GM12878 (cell line): Measurements from ENCODE around the gene CCDC136.

ENCODE experiments used
- CTCF ChIP-seq, 3 experiments: IDR thresholded peaks in 2 of 3; conservative IDR thresholded peaks in 1 of 3; 2 replicates each; pipeline ENCODE4 v1.5.1; 2011; ENCODE audit warnings: low read depth in 3 of 3, low read length in 3 of 3, mild to moderate bottlenecking in 3 of 3, control low read depth in 2 of 3, moderate library complexity in 2 of 3, inconsistent platforms in 1 of 3, mixed read lengths in 1 of 3; ENCODE audit not compliant: control insufficient read depth in 2 of 3, insufficient read depth in 1 of 3; ENCODE audit errors: extremely low read depth in 1 of 3
- POLR2A ChIP-seq: IDR thresholded peaks from 2 replicates; pipeline ENCODE4 v1.6.1; 2011; ENCODE audit warnings: low read depth, mild to moderate bottlenecking, low read length

- no peak for TF ChIP-seq CTCF (IDR thresholded peaks at IDR 0.05 in 2 of 3, conservative IDR thresholded peaks at IDR 0.05 in 1 of 3; ENCODE audit: control insufficient read depth in 2 of 3, extremely low read depth in 1 of 3, insufficient read depth in 1 of 3, low read depth in 3 of 3, low read length in 3 of 3)
- TF ChIP-seq POLR2A = no peak
These were observed 23.6 kb downstream of the CCDC136 start for GRCh38 chr7:128815289-128815942.
